HepG2 (cell line): Measurements from ENCODE around the gene SMIM13. TPM values are rescaled to one million over a fixed set of nuclear protein-coding genes. Genes with fewer than 3 reads are reported as not detected.

Source experiments
- ATAC-seq: fragments of 200-7000 bp; cut with Tn5 transposase; 3 replicates; pipeline ENCODE4 v1.9.1; 2020; ENCODE audit warnings: mild to moderate bottlenecking, moderate library complexity
- BruUV-seq: library from RNA; stranded (reverse); fragments of 400-500 nt; replicated peaks from 2 replicates; lab custom pipeline; 2021; lab: Mats Ljungman, UMichigan
- CTCF ChIA-PET: fragments of 300-600 bp; formaldehyde crosslinking; extraction: SDS; loops from one replicate; lab custom pipeline; 2021; ENCODE audit warnings: low total read pairs, inconsistent platforms, low intra/inter-chr PET ratio; lab: Yijun Ruan, JAX
- POLR2A ChIA-PET: fragments of 350-600 bp; sonication (Branson Sonifier 250); formaldehyde crosslinking; loops from one replicate; lab custom pipeline; 2020; ENCODE audit warnings: antibody characterized with exemption, inconsistent platforms; lab: Yijun Ruan, JAX
- DNase-seq: peaks from one replicate; pipeline ENCODE4 v3.0.0-alpha.2; 2015; ENCODE audit warnings: low spot score
- FAIRE-seq: peaks from 3 replicates; lab custom pipeline; 2011; peaks lifted over from hg19 to GRCh38; lab: Jason Lieb, UNC
- H2AFZ ChIP-seq: one replicate; pipeline ENCODE4 v1.6.1; 2011; ENCODE audit warnings: low read length, inconsistent platforms
- H3K27ac ChIP-seq: fragments of 300-600 bp; 3 replicates; pipeline ENCODE4 v1.8.0; 2011; ENCODE audit warnings: mixed run types, mild to moderate bottlenecking, mixed read lengths, low read length, inconsistent platforms; ENCODE audit not compliant: insufficient read depth; ENCODE audit errors: extremely low read length
- H3K27me3 ChIP-seq, 2 experiments: fragments of 200-600 bp in 1 of 2; 2 replicates in 1 of 2; 3 replicates in 1 of 2; pipeline versions ENCODE4 v1.6.0 to v1.8.0; 2011; ENCODE audit warnings: low read length in 2 of 2, mild to moderate bottlenecking in 2 of 2, moderate library complexity in 2 of 2, inconsistent platforms in 1 of 2; ENCODE audit not compliant: insufficient read depth in 2 of 2, control insufficient read depth in 1 of 2
- H3K36me3 ChIP-seq, 2 experiments: fragments of 200-600 bp in 1 of 2; replicated peaks in 1 of 2; 2 replicates in 1 of 2; 3 replicates in 1 of 2; pipeline versions ENCODE4 v1.5.1 to v1.8.0; 2011; ENCODE audit warnings: low read length in 2 of 2, inconsistent platforms in 1 of 2; ENCODE audit not compliant: insufficient read depth in 2 of 2, control insufficient read depth in 1 of 2
- H3K4me1 ChIP-seq: 2 replicates; pipeline ENCODE4 v1.5.1; 2012; ENCODE audit warnings: low read length, inconsistent platforms; ENCODE audit not compliant: insufficient read depth
- H3K4me2 ChIP-seq: 2 replicates; pipeline ENCODE4 v1.6.0; 2011; ENCODE audit warnings: low read depth, low read length, inconsistent platforms
- H3K4me3 ChIP-seq, 3 experiments: fragments of 200-600 bp in 1 of 3; sonication (generic), shearing (Covaris generic) in 1 of 3; replicated peaks in 1 of 3; 2 replicates each; pipeline ENCODE4 v1.5.1; 2011 to 2016; ENCODE audit warnings: low read length in 3 of 3, inconsistent platforms in 2 of 3, low read depth in 2 of 3, mild to moderate bottlenecking in 2 of 3, control low read depth in 1 of 3, mixed read lengths in 1 of 3; ENCODE audit not compliant: insufficient read depth in 1 of 3
- H3K79me2 ChIP-seq: one replicate; pipeline ENCODE4 v1.6.1; 2011; ENCODE audit warnings: low read length, inconsistent platforms; ENCODE audit not compliant: insufficient read depth
- H3K9ac ChIP-seq: 2 replicates; pipeline ENCODE4 v1.6.0; 2011; ENCODE audit warnings: mild to moderate bottlenecking, low read depth, low read length, inconsistent platforms; ENCODE audit not compliant: insufficient read depth
- H3K9me3 ChIP-seq: 2 replicates; pipeline ENCODE4 v1.5.1; 2012; ENCODE audit warnings: mild to moderate bottlenecking, low read length
- H4K20me1 ChIP-seq: 2 replicates; pipeline ENCODE4 v1.6.0; 2011; ENCODE audit warnings: inconsistent platforms, mild to moderate bottlenecking, low read length, moderate library complexity; ENCODE audit not compliant: insufficient read depth
- ASH2L ChIP-seq: fragments of 300-600, 200-600 bp; sonication (generic); IDR thresholded peaks from 2 replicates; pipeline ENCODE4 v1.7.0; 2017; ENCODE audit warnings: low read depth, mild to moderate bottlenecking, moderate library complexity, mixed read lengths, low read length; ENCODE audit not compliant: insufficient read length
- CENPX ChIP-seq: sonication (generic); formaldehyde crosslinking; IDR thresholded peaks from 2 replicates; pipeline ENCODE4 v1.9.0; 2021; ENCODE audit warnings: mild to moderate bottlenecking, missing genetic modification reagents, moderate library complexity
- ELF4 ChIP-seq: sonication (generic); formaldehyde crosslinking; IDR thresholded peaks from 2 replicates; pipeline ENCODE4 v1.5.0; 2020; ENCODE audit warnings: missing genetic modification reagents, mild to moderate bottlenecking, moderate library complexity, borderline replicate concordance
- ETV5 ChIP-seq: IDR thresholded peaks from 2 replicates; pipeline ENCODE4 v1.6.1; 2018; ENCODE audit warnings: missing biosample characterization, missing genetic modification reagents, inconsistent platforms, borderline replicate concordance
- EZH2 ChIP-seq: conservative IDR thresholded peaks from 2 replicates; pipeline ENCODE4 v1.6.1; 2012; ENCODE audit warnings: mild to moderate bottlenecking, low read depth, low read length, moderate library complexity
- HDAC2 ChIP-seq: sonication (generic); formaldehyde crosslinking; IDR thresholded peaks from 2 replicates; pipeline ENCODE4 v1.4.0; 2020; ENCODE audit warnings: missing genetic modification reagents
- NONO ChIP-seq, 2 experiments: fragments of 450-650 bp in 1 of 2; sonication (generic) in 1 of 2; formaldehyde crosslinking in 1 of 2; IDR thresholded peaks in 1 of 2; conservative IDR thresholded peaks in 1 of 2; 2 replicates each; pipeline versions ENCODE4 v1.6.1 to v1.8.0; 2017 to 2022; ENCODE audit warnings: mild to moderate bottlenecking in 1 of 2, missing genetic modification reagents in 1 of 2, moderate library complexity in 1 of 2
- RXRA ChIP-seq: sonication (generic); formaldehyde crosslinking; IDR thresholded peaks from 2 replicates; pipeline ENCODE4 v1.5.1; 2020; ENCODE audit warnings: missing genetic modification reagents
- SALL2 ChIP-seq: sonication (generic); formaldehyde crosslinking; IDR thresholded peaks from 2 replicates; pipeline ENCODE4 v1.8.1; 2023; ENCODE audit warnings: mild to moderate bottlenecking, missing genetic modification reagents, inconsistent platforms
- TBX2 ChIP-seq: sonication (generic); formaldehyde crosslinking; IDR thresholded peaks from 2 replicates; pipeline ENCODE4 v1.5.0; 2020; ENCODE audit warnings: missing genetic modification reagents, mild to moderate bottlenecking, borderline replicate concordance
- TGIF2 ChIP-seq: IDR thresholded peaks from 2 replicates; pipeline ENCODE4 v1.6.1; 2016; ENCODE audit warnings: control low read depth, missing compliant biosample characterization
- ZNF230 ChIP-seq: sonication (generic); formaldehyde crosslinking; IDR thresholded peaks from 2 replicates; pipeline ENCODE4 v1.4.0; 2020; ENCODE audit warnings: mild to moderate bottlenecking, missing genetic modification reagents
- ZNF3 ChIP-seq: IDR thresholded peaks from 2 replicates; pipeline ENCODE4 v1.7.0; 2017; ENCODE audit warnings: inconsistent platforms
- ZNF709 ChIP-seq: sonication (generic); formaldehyde crosslinking; IDR thresholded peaks from 2 replicates; pipeline ENCODE4 v1.5.0; 2020; ENCODE audit warnings: mild to moderate bottlenecking, missing genetic modification reagents
- WGBS: methylation state at CpG from one replicate; pipeline ENCODE4 v1.1.6; 2017; ENCODE audit warnings: low lambda C conversion rate; 5-methylcytosine and 5-hydroxymethylcytosine counted together
- in situ Hi-C: cut with HindIII; loops from 2 replicates; pipeline ENCODE4 v1.10.0; 2017; ENCODE audit warnings: low pct_unique_long_range_greater_than_20kb; ENCODE audit not compliant: extremely low pct_ligation_motif_present
- intact Hi-C: fragments of 100-400 bp; cut with micrococcal nuclease; formaldehyde crosslinking; loops from one replicate; pipeline ENCODE4 v1.10.0; 2022; ENCODE audit not compliant: unreplicated experiment
- polyA plus RNA-seq, 8 experiments: library from polyadenylated mRNA; depleted of rRNA in 3 of 8; stranded (reverse) in 7 of 8; unstranded in 1 of 8; fragments of >200 nt; fragmentation: Illumina TruSeq in 4 of 8; extraction: Trizol in 4 of 8; gene quantifications; 2 replicates each; pipeline versions ENCODE4 v1.2.1 to v1.2.3, GENCODE V29; 2011 to 2016; ENCODE audit warnings: low read depth in 4 of 8, missing spikeins in 1 of 8, mixed read lengths in 1 of 8; ENCODE audit not compliant: insufficient read depth in 1 of 8
- total RNA-seq, 5 experiments: library from RNA; depleted of rRNA; stranded (reverse); fragments of >200 nt; fragmentation: Illumina TruSeq; extraction: Trizol; gene quantifications; 2 replicates each; pipeline ENCODE4 v1.2.3, GENCODE V29; 2016; ENCODE audit warnings: low read depth in 1 of 5
- TF ChIP-seq, protein P1 (sequence below): sonication (generic); formaldehyde crosslinking; IDR thresholded peaks from 2 replicates; pipeline ENCODE4 v1.5.0; 2020; ENCODE audit warnings: missing genetic modification reagents
- TF ChIP-seq, protein P2 (sequence below): sonication (generic); formaldehyde crosslinking; conservative IDR thresholded peaks from 2 replicates; pipeline ENCODE4 v1.4.0; 2020; ENCODE audit warnings: missing genetic modification reagents
- TF ChIP-seq, protein P3 (sequence below): sonication (generic); formaldehyde crosslinking; IDR thresholded peaks from 2 replicates; pipeline ENCODE4 v1.5.0; 2020; ENCODE audit warnings: mild to moderate bottlenecking, missing genetic modification reagents, moderate library complexity
- TF ChIP-seq, protein P4 (sequence below): sonication (generic); formaldehyde crosslinking; IDR thresholded peaks from 2 replicates; pipeline ENCODE4 v1.5.0; 2020; ENCODE audit warnings: mild to moderate bottlenecking, low read depth, missing genetic modification reagents, borderline replicate concordance

The SMIM13 gene
- total and polyA plus RNA-seq, 2 of the 13 experiments (the other 11 are each of a cell fraction or from before 2014, with no cell fraction given), result 2.7 to 10.2 TPM

DNA sequence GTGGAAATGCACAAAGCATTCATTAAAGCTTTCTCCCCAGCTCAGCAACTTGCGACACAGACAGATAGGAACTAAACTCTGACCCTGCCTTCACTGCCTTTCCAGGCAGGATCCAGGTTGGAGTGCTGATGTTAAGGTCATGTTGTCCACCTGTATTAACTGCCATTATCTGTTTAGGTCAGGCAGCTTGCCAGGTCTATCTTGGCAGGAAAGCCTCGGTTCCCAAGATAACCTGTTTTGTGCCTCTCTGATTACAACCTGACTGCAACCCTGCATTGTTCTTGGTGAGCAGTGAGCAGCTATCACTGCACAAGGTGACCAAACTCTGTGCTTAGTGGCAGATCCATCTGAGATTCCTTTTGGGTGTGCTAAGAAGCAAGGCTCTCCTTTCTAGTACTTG is 26.3 kb upstream of the SMIM13 start:
- WGBS, result 0% methylated on average over 2 of the region's 2 CpGs
- no peaks in the 10 kb centered on the region for H4K20me1 ChIP-seq
- ChIA-PET POLR2A (interaction anchor here (0.6 to 2.3 kb wide), 9 partner anchors 9 to 116 kb away, joined by 3 to 18 read pairs (median 5); partner anchors contain the start of gene SMIM13), CTCF (interaction anchor here (0.9 to 4.2 kb wide), 3 partner anchors 23 to 115 kb away, joined by 3 to 130 read pairs (median 40); partner anchors contain the start of gene ELOVL2)
- no peaks in the 10 kb centered on the region; a peak in 1 of 5 replicates for H3K27me3 ChIP-seq
- H3K36me3 ChIP-seq, result no peaks in the 10 kb centered on the region
- H3K9ac ChIP-seq, result peak overlapping the region; percentile 48
- DNase-seq, result peak; percentile 79
- in situ Hi-C loops (loop anchor here (5.0 to 25.0 kb wide), 2 partner anchors 115 to 580 kb away; no protein-coding TSS in a partner anchor), intact Hi-C loops (loop anchor here (1.0 kb wide), 3 partner anchors 23 to 113 kb away; partner anchors contain the start of gene ELOVL2)
- H3K79me2 ChIP-seq, result no peaks in the 10 kb centered on the region
- H3K4me1 ChIP-seq, result peaks cover 47% of the 10 kb centered on the region
- H2AFZ ChIP-seq, result no peak overlapping the region
- H3K4me3 ChIP-seq, result peak overlapping the region; percentile 21 to 51 (median 26)
- FAIRE-seq, result peak; percentile 53
- BruUV-seq, result TSS peak; percentile 60
- H3K9me3 ChIP-seq, result no peaks in the 10 kb centered on the region
- peak; percentile 83 for ATAC-seq
- H3K27ac ChIP-seq, result peak overlapping the region; percentile 74
- H3K4me2 ChIP-seq, result peak overlapping the region; percentile 93
- no peak for TF ChIP-seq SALL2 (CRISPR knock-in tag)
- peak; percentile 41; the same call in 1 of the 2 replicates for TF ChIP-seq ETV5
- TF ChIP-seq, protein P1, sequence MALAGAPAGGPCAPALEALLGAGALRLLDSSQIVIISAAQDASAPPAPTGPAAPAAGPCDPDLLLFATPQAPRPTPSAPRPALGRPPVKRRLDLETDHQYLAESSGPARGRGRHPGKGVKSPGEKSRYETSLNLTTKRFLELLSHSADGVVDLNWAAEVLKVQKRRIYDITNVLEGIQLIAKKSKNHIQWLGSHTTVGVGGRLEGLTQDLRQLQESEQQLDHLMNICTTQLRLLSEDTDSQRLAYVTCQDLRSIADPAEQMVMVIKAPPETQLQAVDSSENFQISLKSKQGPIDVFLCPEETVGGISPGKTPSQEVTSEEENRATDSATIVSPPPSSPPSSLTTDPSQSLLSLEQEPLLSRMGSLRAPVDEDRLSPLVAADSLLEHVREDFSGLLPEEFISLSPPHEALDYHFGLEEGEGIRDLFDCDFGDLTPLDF (CRISPR knock-in tag), result no peak
- TF ChIP-seq CENPX, result no peak
- no peak for TF ChIP-seq ZNF230 (CRISPR knock-in tag)
- TF ChIP-seq, protein P2, sequence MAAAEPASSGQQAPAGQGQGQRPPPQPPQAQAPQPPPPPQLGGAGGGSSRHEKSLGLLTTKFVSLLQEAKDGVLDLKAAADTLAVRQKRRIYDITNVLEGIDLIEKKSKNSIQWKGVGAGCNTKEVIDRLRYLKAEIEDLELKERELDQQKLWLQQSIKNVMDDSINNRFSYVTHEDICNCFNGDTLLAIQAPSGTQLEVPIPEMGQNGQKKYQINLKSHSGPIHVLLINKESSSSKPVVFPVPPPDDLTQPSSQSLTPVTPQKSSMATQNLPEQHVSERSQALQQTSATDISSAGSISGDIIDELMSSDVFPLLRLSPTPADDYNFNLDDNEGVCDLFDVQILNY (CRISPR knock-in tag), result no peak
- TF ChIP-seq, protein P3, sequence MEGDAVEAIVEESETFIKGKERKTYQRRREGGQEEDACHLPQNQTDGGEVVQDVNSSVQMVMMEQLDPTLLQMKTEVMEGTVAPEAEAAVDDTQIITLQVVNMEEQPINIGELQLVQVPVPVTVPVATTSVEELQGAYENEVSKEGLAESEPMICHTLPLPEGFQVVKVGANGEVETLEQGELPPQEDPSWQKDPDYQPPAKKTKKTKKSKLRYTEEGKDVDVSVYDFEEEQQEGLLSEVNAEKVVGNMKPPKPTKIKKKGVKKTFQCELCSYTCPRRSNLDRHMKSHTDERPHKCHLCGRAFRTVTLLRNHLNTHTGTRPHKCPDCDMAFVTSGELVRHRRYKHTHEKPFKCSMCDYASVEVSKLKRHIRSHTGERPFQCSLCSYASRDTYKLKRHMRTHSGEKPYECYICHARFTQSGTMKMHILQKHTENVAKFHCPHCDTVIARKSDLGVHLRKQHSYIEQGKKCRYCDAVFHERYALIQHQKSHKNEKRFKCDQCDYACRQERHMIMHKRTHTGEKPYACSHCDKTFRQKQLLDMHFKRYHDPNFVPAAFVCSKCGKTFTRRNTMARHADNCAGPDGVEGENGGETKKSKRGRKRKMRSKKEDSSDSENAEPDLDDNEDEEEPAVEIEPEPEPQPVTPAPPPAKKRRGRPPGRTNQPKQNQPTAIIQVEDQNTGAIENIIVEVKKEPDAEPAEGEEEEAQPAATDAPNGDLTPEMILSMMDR, result no peak; the same call in 1 of the 2 replicates
- TF ChIP-seq ZNF3 (CRISPR knock-in tag), result no peak
- TF ChIP-seq RXRA (CRISPR knock-in tag), result no peak
- TF ChIP-seq ASH2L, result no peak
- TF ChIP-seq ZNF709 (CRISPR knock-in tag), result no peak
- no peak for TF ChIP-seq ELF4 (CRISPR knock-in tag)
- TF ChIP-seq TGIF2 (CRISPR knock-in tag), result no peak
- no peak for TF ChIP-seq EZH2
- TF ChIP-seq HDAC2 (CRISPR knock-in tag), result peak; percentile 13
- TF ChIP-seq NONO (IDR thresholded peaks at IDR 0.05), result no peak
- no peak for TF ChIP-seq NONO (CRISPR knock-in tag; conservative IDR thresholded peaks at IDR 0.05)
- 0 out of 2 replicates have a peak, but pooled peaks have one; percentile 10 for TF ChIP-seq TBX2 (CRISPR knock-in tag)
- TF ChIP-seq, protein P4, sequence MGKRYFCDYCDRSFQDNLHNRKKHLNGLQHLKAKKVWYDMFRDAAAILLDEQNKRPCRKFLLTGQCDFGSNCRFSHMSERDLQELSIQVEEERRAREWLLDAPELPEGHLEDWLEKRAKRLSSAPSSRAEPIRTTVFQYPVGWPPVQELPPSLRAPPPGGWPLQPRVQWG, result no peak
